GM21528 (cell line): Measurements from ENCODE around the gene TMEM14B.
"Not testable (repeated sequence)": the region's sequence is repeated elsewhere in the genome, so short reads cannot be mapped to it uniquely, and the experiment has no call there.

ENCODE experiments used
- ATAC-seq: cut with Tn5 transposase; IDR thresholded peaks from one replicate; pipeline ENCODE4 v1.9.1; 2021; ENCODE audit warnings: mild to moderate bottlenecking, moderate library complexity; ENCODE audit not compliant: unreplicated experiment, low FRiP score

The TMEM14B gene

DNA sequence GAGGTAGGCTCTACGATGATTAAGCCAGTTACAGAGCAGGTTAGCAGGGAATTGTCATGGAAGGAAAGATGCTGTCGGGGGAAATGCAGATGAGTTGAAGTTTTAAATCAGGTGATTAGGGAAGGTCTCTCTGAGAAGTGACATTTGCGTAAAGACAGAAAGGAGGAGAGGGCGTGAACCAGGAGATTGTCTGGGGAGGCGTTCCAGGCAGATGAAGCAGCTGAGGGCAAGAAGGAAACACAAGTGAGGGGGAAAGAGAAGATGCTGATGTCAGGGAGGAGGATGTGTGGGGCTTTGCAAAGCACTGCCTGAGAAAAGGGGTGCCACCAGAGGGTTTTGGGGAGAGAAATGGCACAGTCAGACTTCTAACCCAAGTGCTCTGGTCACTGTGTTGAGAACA lies 2.5 kb upstream of the TMEM14B start:
- ATAC-seq: no peak

DNA sequence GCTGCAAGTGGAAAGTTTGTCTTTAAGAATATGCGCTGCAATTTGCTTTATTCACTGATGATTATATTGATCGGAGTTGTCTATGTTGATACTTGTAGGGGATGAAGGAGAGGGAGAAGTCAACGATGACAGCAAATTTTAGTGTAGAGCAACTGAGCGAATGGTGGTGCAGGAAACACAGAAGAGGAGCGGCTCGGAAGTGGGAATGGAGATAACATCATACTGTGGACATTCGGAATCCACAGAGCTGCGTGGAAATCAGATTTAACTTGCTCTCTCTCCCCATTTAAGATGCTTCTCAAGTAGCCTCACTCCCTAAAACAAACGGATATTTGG lies 722 bp upstream of the TMEM14B start:
- ATAC-seq: no peak

DNA sequence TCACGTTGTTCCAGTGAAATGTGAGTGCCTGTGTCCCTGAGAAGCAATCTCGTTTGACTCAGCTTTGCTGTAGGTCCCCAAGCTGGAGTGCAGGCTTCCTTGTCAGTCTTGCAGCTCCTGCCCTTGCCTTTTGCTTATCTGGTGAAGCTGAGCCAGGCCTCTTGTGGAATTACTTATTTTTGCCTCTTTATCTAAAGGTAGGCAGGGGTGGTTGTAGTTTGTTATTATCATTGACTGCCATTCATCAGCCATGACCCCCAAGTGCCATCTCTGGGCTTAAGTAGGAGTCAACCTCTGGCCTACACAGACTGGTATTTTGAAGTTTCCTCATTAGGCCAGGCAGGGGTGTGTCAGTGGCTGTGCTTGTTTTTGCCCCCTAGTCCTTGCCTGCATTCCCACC lies 2.1 kb downstream of the TMEM14B start:
- no peak for ATAC-seq

DNA sequence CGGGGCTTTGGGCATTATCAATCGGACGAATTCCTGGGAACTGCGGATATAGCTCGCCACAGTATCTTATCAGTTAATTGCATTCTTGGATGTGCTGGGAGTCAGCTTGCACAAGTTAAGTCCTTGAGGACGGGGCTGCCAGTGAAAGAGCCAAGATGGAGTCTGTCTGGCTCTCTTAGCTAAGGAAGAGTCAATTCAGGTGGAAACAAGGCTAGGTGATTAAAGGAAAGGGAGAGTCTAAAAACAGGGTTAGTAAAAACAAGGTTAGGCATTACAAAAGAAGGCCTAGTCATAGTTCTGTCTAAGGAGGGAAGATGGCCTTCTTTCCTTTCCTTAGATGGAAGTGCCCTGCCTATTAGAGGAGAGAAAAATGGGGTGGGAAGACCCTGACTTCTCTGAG lies 3.0 kb downstream of the TMEM14B start:
- not testable (repeated sequence) for ATAC-seq

DNA sequence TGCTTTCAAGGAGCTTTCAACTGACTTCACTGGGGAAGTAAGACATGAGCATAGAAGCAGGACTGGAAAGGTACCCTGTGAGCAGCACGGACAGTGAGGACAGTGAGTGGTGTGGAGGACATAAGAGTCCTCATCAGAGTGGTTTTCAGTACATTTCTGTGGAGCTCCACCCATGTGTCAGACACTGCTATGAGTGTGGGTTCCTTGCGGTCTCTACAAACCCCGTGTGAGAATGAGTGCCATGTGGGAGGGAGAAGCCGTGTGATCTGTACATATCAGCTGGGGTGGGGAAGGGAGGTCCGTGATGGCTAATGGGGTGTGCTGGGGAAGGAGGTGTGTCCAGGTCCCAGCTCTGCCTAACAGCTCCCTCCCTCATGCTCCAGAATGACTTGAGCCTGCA lies 4.2 kb downstream of the TMEM14B start:
- not testable (repeated sequence) for ATAC-seq

DNA sequence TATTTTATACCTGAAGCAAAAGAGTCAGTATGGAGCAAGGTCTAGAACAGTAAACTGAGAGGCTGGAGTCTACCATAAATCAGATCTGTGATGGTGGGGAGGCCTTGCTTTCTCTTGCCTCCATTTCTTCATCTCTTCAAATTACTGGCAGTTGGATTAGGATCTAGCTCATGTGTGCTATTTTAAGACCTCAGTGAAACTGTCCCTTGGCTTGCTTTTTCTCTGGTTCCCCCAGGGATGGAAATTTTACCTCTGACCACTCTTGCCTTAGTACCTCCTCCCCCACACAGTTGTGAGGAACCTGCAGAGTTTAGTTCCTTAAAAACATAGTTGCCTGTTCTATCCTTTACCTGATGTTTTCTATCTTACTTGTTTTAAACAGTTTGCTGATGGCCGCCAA lies 8.5 kb downstream of the TMEM14B start:
- ATAC-seq: no peak

DNA sequence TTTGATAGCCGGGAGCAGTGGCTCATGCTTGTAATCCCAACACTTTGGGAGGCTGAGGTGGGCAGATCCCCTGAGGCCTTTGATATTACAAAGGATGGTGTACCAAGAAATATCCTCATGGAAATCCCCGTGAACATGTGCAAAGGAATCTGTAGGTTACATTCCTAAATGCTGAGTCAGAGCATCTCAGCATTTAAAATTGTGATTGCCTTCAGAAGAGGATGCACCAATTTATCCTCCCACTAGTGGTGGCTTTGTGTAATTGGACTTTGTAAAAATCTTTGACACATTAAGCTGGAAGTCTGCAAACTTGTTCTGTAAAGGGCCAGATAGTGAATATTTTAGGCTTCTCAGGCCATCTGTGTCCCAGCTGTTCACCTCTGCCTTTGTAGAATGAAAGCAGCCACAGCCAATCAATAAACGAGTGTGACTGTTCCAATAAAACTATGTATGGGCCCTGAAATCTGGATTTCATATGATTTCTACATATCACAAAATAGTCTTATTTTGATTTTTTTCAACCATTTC lies 11.8 kb downstream of the TMEM14B start:
- peak; percentile 74 for ATAC-seq

DNA sequence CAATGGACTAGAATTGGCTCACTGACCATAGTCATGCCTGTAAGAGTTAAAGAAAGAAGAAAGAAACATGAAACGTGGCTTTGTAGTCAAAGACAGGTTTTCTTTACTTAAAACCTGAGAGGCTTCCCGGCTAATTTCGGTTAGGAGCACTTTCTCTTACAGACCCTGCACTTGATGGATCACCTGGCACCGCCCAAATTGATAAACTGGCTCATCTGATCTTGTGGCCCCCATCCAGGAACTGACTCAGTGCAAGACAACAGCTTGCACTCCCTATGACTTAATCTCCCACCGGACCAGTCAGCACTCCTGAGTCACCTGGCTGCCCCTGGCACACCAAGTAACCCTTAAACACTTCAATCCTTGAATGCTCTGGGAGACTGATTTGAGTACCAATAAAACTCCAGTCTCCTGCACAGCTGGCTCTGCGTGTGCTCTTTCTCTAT lies 12.3 kb downstream of the TMEM14B start:
- ATAC-seq: no peak

DNA sequence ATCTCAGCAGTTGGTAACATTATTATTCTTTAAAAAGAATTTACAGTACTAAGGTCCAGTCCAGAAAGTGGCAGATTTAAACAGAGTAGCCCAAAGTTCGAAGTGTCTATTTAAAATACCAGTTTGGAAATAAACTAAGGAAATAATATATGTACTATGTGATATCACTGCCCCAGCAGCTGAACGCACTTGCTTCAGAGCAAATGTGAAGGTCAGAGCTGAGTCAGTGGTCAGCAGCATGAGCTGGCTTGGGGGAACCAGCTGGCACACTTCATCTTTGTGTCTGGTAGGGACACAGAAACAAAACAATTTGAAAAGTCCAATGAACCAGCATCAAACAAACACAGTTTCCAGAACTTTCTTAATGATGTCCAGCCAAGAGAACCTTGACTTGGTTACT lies 15.4 kb downstream of the TMEM14B start:
- ATAC-seq: no peak

DNA sequence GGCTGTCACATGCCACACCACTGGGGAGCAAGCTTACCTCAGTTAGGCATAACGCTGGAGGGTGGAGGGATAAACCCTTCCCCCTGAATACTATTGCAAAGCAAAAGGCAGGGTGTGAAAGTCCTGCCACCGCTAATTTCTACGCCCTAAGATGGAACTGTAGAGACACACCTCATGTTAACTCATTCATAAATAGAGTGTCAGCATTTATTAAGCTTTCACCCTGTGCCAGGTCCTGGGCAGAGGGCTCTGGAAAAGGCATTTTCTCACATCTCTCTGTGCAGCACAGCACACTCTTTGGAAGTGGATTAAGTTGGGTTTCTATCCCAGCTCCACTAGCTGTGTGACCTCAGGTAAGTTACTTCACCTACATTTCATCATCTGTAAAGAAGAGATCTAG lies 21.8 kb downstream of the TMEM14B start:
- ATAC-seq: no peak

DNA sequence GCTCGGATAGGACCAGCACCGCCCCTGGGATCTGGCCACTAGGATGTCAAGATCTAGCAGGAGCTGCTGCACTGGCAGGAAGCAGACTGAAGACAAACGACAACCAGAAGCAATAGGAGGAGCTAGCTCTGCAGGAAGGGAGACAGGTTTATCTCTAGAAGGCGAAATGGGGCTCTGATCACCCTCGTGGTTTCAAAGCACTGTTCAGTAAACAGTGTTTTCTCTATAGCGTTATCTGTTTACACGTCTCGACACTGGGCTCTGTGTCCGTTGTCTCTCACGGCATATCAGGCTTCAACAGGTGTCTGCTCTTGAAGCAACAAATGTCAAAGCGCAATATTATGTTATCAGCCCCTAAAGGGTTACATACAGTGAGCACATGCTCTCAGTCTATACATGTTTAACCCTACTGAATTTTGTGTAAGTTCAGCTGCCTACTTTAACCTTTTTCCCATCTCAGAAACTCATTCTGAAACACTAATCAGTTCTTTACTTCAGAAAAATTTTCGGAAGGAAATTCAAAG lies 23.8 kb downstream of the TMEM14B start:
- no peak for ATAC-seq

DNA sequence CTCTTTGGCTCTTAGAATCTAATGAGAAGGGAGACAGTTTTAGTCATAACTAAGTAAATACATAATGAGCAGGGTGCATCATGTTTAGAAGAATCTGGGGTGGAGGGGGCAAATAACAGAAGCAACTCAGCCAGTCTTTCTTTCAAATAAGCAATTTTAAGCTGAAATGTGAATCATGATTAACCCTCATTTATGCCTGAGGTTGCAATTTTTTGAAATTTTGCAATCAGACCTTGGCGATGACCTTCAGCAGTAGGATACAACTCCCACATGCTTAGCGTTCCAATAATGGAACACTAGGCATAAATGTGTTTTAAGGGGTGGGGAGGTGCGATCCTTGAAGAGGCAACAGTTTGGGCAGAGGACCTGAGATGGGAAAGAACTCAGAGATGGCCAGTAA lies 30.6 kb downstream of the TMEM14B start:
- no peak for ATAC-seq

DNA sequence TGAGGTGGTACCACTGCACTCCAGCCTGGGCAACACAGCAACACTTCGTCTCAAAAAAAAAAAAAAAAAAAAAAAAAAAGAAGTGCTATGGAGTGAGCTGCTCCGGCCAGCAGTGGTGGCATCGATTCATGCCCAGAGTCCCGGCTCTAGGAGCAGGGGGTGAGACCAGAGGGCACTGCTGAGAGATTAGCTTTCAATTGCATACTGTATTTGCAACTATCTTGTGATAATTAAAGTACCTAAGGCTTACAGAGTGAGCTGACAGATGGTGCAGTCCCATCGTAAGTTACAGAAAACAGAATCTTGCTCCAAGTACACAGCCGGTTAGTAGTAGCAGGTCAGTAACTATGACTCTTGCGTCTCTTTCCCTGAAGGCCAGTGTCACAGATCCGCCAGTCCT lies 31.5 kb downstream of the TMEM14B start:
- no peak for ATAC-seq

DNA sequence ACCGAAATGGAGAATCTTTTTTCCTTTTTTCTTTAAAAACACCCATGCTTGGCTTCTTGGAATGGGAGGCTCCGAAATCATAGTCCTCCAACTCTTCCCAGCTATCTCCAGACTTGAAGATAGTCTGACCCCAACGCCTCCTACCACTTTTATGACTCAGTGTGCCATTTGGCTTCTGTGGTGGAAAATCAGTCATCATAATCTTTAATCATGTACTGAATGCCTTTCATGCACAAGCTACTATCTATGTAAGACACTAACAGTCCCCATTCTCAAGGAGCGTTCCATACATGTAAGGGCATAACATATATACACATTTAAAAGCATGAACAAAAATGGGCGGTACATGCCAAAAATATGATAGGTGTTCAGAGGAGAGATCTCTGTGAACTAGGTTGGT lies 44.1 kb downstream of the TMEM14B start:
- no peak for ATAC-seq

DNA sequence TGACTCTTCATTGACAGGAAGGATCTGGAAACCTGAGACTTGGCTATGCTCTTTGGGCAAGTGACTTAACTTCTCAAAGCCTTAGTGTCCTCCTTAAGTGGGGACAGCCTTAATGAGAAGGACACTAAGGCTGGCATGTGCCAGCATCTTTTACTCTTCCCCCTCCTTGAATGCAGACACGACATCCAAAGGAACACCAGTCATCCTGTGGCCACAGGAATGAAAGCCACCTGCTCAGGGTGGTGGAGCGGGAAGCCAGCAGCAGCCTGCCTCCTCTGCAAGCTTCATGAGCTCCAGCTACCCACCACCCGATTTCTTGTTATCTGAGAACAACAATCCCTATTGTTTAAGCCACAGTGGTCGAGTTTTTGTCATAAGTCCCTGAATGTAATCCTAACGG lies 44.5 kb downstream of the TMEM14B start:
- no peak for ATAC-seq

DNA sequence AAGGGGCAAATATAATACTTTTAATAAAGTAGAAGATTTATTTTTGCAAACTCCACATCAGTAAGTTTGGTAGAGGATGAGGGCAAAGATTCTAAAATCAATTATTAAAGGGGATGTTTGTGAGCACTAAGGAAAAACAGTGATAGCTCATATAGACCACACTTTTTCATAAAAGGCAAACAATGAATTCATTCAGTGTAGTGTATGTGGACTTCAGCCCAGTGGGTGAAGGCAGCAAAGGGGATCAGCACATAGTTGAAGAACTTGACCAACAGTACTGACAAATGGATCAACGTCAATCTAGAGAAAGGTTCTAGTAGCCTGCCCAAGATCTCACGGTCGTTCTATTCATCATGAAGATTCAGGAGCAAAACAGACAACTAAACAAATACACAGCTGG lies 45.4 kb downstream of the TMEM14B start:
- no peak for ATAC-seq

DNA sequence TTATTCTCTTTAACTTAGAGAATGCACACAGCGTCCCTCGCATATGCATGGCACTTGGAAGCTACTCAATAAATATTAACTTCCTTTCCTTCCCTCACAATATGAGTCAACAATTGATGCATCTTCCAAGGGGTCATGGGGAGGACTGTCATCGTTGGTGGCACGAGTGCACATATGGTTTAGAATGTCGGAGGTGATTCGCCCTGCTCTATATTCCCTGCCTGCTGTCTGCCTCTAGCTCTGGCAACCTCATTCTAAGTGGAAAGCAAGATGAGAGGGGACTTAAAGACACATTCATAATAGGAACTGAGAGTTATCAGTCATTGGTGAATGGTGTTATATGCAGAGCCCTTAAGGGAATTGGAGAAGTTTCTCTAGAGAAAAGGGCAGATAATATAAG lies 46.1 kb downstream of the TMEM14B start:
- no peak for ATAC-seq

DNA sequence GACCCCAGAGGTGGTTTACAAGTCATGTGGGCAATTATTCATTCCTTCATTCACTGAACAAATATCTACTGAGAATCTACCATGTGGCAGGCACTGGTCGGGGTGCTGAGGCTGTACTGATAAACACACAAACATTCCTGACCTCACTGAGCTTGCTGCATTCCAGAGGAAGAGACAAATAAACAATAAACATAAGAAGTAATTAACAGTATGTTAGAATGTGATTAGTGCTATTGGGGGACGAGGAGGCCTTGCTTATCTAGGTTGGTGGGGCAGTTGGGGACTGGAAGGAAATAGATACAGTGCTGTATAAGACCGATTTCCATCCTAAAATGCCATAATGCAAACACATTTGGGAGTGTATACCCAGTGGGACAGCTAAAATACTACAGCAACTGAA lies 46.6 kb downstream of the TMEM14B start:
- ATAC-seq: no peak

DNA sequence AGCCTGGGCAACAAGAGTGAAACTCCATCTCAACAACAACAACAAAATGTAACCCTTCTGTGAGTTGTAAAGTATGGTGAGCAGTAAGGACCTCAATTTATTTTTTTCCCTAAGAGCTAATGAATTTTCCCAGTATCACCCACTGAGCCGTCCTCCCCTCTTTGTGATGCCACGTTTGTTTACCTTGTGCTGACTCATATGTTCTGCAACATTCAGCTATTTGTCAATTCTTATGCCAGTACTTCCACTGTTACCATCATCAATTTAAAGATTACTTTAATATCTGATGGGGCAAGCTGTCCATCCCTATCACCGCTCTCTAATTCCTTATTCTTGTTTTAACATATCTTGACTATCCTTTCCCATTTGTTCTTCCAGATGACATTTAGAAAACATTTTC lies 53.2 kb downstream of the TMEM14B start:
- no peak for ATAC-seq

DNA sequence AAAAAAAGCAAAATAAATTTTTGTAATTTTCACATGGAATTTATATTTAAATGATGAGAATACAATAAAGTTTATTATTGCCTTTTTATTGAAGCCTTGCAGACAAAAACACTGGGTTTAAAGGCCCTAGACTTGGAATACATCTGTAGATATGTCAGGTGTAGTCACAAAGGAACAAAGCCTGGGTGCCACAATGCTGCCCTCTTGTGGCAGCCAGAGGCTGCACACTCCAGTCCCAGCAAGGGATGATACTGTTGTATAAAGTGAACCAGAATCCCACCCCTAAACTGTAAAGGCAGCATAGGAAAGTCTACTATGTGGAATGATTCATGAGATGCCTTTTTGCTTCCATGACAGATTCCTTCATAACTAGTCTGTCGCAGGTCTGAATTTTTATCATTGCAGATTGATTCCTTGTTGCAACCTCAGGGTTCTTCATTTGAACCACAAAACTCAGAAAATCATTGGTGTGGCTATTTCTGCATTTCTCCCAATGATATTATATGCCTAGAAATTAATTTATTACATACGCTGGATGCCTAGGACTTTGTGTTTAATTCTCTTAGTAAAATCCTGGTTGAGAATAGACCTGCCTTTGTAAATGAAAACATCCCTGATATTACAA lies 53.7 kb downstream of the TMEM14B start:
- peak; percentile 92 for ATAC-seq
